Stimulated activated naive CD8-positive, alpha-beta T cell treated with anti-CD3 and anti-CD28 coated beads, Interleukin-15, Interleukin-2, amounts not matched to agents 100 U/mL and 50 U/mL, for 24 hours (primary cell): ENCODE results near the gene PDRG1.
"Not testable (repeated sequence)": the region's sequence is repeated elsewhere in the genome, so short reads cannot be mapped to it uniquely, and the experiment has no call there.

Experiments used
- ATAC-seq: fragments of 150-1000 bp; cut with Tn5 transposase; one replicate; pipeline ENCODE4 v1.10.0; 2021
- DNase-seq: peaks from one replicate; pipeline ENCODE4 v3.0.0; 2021

Gene PDRG1

GRCh38 chr20:31966991-31967655 is 15.3 kb upstream of the PDRG1 start:
- ATAC-seq (no peak), DNase-seq (no peak)

GRCh38 chr20:31963889-31964288 is 12.0 kb upstream of the PDRG1 start:
- ATAC-seq: no peak

GRCh38 chr20:31962761-31963160 is 10.9 kb upstream of the PDRG1 start:
- ATAC-seq (no peak), DNase-seq (no peak)

More at GRCh38 chr20:31963889-31964288, 12.0 kb upstream of the PDRG1 start:
- DNase-seq: no peak

- no peak for DNase-seq
- no peak for ATAC-seq
Observed at GRCh38 chr20:31956556-31957526, 5.0 kb upstream of the PDRG1 start.

GRCh38 chr20:31954500-31954899 is 2.7 kb upstream of the PDRG1 start:
- DNase-seq (no peak), ATAC-seq (no peak)

GRCh38 chr20:31953556-31954148 is 1.8 kb upstream of the PDRG1 start:
- DNase-seq (no peak), ATAC-seq (no peak)

GRCh38 chr20:31951203-31951529 is 680 bp downstream of the PDRG1 start:
- DNase-seq (no peak), ATAC-seq (no peak)

- no peak for DNase-seq
- ATAC-seq: no peak
Observed at GRCh38 chr20:31949877-31950646, 1.8 kb downstream of the PDRG1 start.

GRCh38 chr20:31948008-31948407 is 3.8 kb downstream of the PDRG1 start:
- DNase-seq (no peak), ATAC-seq (no peak)

GRCh38 chr20:31945785-31946184 is 6.1 kb downstream of the PDRG1 start:
- ATAC-seq (no peak), DNase-seq (no peak)

- DNase-seq: no peak
- no peak for ATAC-seq
Observed at GRCh38 chr20:31945319-31945718, 6.5 kb downstream of the PDRG1 start.

GRCh38 chr20:31943052-31943471 is 8.8 kb downstream of the PDRG1 start:
- ATAC-seq (no peak), DNase-seq (no peak)

GRCh38 chr20:31939661-31940060 is 12.2 kb downstream of the PDRG1 start:
- ATAC-seq (no peak), DNase-seq (no peak)

- no peak for ATAC-seq
- no peak for DNase-seq
Observed at GRCh38 chr20:31937820-31938219, 14.0 kb downstream of the PDRG1 start.

- ATAC-seq: no peak
- DNase-seq: no peak
Observed at GRCh38 chr20:31936420-31936819, 15.4 kb downstream of the PDRG1 start.

- DNase-seq (no peak), ATAC-seq (no peak)
Observed at GRCh38 chr20:31934968-31935764, 16.7 kb downstream of the PDRG1 start.

- no peak for DNase-seq
- ATAC-seq: no peak
Observed at GRCh38 chr20:31934491-31934890, 17.4 kb downstream of the PDRG1 start.

GRCh38 chr20:31933698-31934097 is 18.1 kb downstream of the PDRG1 start:
- DNase-seq: no peak

GRCh38 chr20:31930779-31931178 is 21.1 kb downstream of the PDRG1 start:
- DNase-seq (no peak), ATAC-seq (no peak)

More at GRCh38 chr20:31933698-31934097, 18.1 kb downstream of the PDRG1 start:
- no peak for ATAC-seq

GRCh38 chr20:31929631-31930030 is 22.2 kb downstream of the PDRG1 start:
- not testable (repeated sequence) for DNase-seq

GRCh38 chr20:31927627-31928159 is 24.2 kb downstream of the PDRG1 start:
- ATAC-seq: no peak
- DNase-seq: no peak

More at GRCh38 chr20:31929631-31930030, 22.2 kb downstream of the PDRG1 start:
- not testable (repeated sequence) for ATAC-seq
